NCI-H146 (cell line): ENCODE results near the gene DBI.
"Not testable (repeated sequence)": the region's sequence is repeated elsewhere in the genome, so short reads cannot be mapped to it uniquely, and the experiment has no call there.

Source experiments
- DNase-seq: peaks from one replicate; lab custom pipeline; 2025; lab: John Stamatoyannopoulos, UW

Gene DBI

GRCh38 chr2:119402645-119403560, 36.1 kb downstream of the DBI start:
- no peak for DNase-seq

- not testable (repeated sequence) for DNase-seq
These were observed 36.8 kb downstream of the DBI start for GRCh38 chr2:119403618-119404017.

- DNase-seq, result no peak
These were observed 38.4 kb downstream of the DBI start for GRCh38 chr2:119405151-119405550.

- peak; percentile 43 for DNase-seq
These were observed 40.8 kb downstream of the DBI start for GRCh38 chr2:119407430-119408220.

- no peak for DNase-seq
These were observed 41.4 kb downstream of the DBI start for GRCh38 chr2:119408221-119408619.

- DNase-seq, result no peak
These were observed 42.7 kb downstream of the DBI start for GRCh38 chr2:119409506-119409905.

GRCh38 chr2:119414894-119415293, 48.1 kb downstream of the DBI start:
- no peak for DNase-seq

GRCh38 chr2:119415630-119416029, 48.9 kb downstream of the DBI start:
- no peak for DNase-seq

- DNase-seq, result no peak
These were observed 49.6 kb downstream of the DBI start for GRCh38 chr2:119416299-119416923.

GRCh38 chr2:119417908-119418307, 51.1 kb downstream of the DBI start:
- DNase-seq, result no peak

- DNase-seq, result no peak
These were observed 52.3 kb downstream of the DBI start for GRCh38 chr2:119419065-119419464.

- no peak for DNase-seq
These were observed 53.2 kb downstream of the DBI start for GRCh38 chr2:119419803-119420508.

GRCh38 chr2:119421304-119421703, 54.5 kb downstream of the DBI start:
- DNase-seq, result no peak

- DNase-seq, result no peak
These were observed 55.0 kb downstream of the DBI start for GRCh38 chr2:119421741-119422140.
